ENCODE measurements around the gene SPEG. TPM values are rescaled to one million over a fixed set of nuclear protein-coding genes. Genes with fewer than 3 reads are reported as not detected.

The SPEG gene
- total and polyA plus RNA-seq, 4 experiments from 2014 or later, result 0.15 to 9.0 (median 4.5) TPM

- no peaks in the 10 kb centered on the region for H3K4me1 ChIP-seq (ENCODE audit: insufficient read depth, low read length)
- no peak overlapping the region for H3K27ac ChIP-seq (ENCODE audit: low read depth, low read length)
- Mint-ChIP-seq H3K9me3 (no peaks in the 10 kb centered on the region), H3K4me3 (no peak overlapping the region), H3K27ac (no peak overlapping the region), H3K36me3 (no peaks in the 10 kb centered on the region), H3K27me3 (peaks cover 6 to 27% of the 10 kb centered on the region in 2 donors), H3K4me1 (peaks cover 5 to 11% (median 7%) of the 10 kb centered on the region in 4 donors)
- H3K4me3 ChIP-seq (ENCODE audit: low read length in 2 of 2), result no peak overlapping the region
- no peaks in the 10 kb centered on the region for H3K36me3 ChIP-seq (ENCODE audit: insufficient read depth, low read length)
- H3K27me3 ChIP-seq (ENCODE audit: insufficient read depth, low read length), result peaks cover 3% of the 10 kb centered on the region
- DNase-seq, result no peak
- H3K9me3 ChIP-seq (ENCODE audit: control insufficient read depth in 1 of 2, low read length in 2 of 2), result no peaks in the 10 kb centered on the region
- POLR2A ChIA-PET (ENCODE audit: partially characterized antibody), result no interaction called here
- intact Hi-C loops (cut with micrococcal nuclease), result no loop called here
- CTCF ChIA-PET (ENCODE audit: partially characterized antibody), result interaction anchor here (1.0 to 1.7 kb wide), 2 partner anchors 9 to 76 kb away, joined by 3 to 6 read pairs; no protein-coding TSS in a partner anchor
These were observed 19.3 kb downstream of the SPEG start for GRCh38 chr2:219453671-219454590.

- H3K4me3 ChIP-seq (ENCODE audit: low read length in 2 of 2), result no peak overlapping the region
- Mint-ChIP-seq H3K36me3 (no peaks in the 10 kb centered on the region), H3K9me3 (no peaks in the 10 kb centered on the region), H3K27ac (peak overlapping the region in 2 of 7 donors; percentile 16 to 43), H3K27me3 (peaks cover 1 to 14% of the 10 kb centered on the region in 2 donors), H3K4me3 (no peak overlapping the region), H3K4me1 (peaks cover 5 to 7% (median 6%) of the 10 kb centered on the region in 4 donors)
- no peak overlapping the region for H3K27ac ChIP-seq (ENCODE audit: low read depth, low read length)
- POLR2A ChIA-PET (ENCODE audit: partially characterized antibody), result interaction anchor here (1.0 kb wide), 1 partner anchor 56 kb away, joined by 4 read pairs; no protein-coding TSS in a partner anchor
- H3K4me1 ChIP-seq (ENCODE audit: insufficient read depth, low read length), result no peaks in the 10 kb centered on the region
- H3K27me3 ChIP-seq (ENCODE audit: insufficient read depth, low read length), result no peaks in the 10 kb centered on the region
- CTCF ChIA-PET (ENCODE audit: partially characterized antibody), result interaction anchor here (1.2 to 1.4 kb wide), 4 partner anchors 13 to 75 kb away, joined by 3 to 6 read pairs (median 5); partner anchors contain the start of gene GMPPA
- intact Hi-C loops (cut with micrococcal nuclease), result no loop called here
- no peaks in the 10 kb centered on the region for H3K36me3 ChIP-seq (ENCODE audit: insufficient read depth, low read length)
- no peak for DNase-seq
- no peaks in the 10 kb centered on the region for H3K9me3 ChIP-seq (ENCODE audit: control insufficient read depth in 1 of 2, low read length in 2 of 2)
These were observed 20.9 kb downstream of the SPEG start for GRCh38 chr2:219455581-219455980.

- no peaks in the 10 kb centered on the region for H3K36me3 Mint-ChIP-seq
- H3K4me3 Mint-ChIP-seq, result peak overlapping the region in 1 of 8 donors; percentile 15
- no peak overlapping the region for H3K4me3 ChIP-seq (ENCODE audit: low read length in 2 of 2)
- no peaks in the 10 kb centered on the region for H3K4me1 ChIP-seq (ENCODE audit: insufficient read depth, low read length)
- POLR2A ChIA-PET (ENCODE audit: partially characterized antibody), result interaction anchor here (1.4 kb wide), 1 partner anchor 72 kb away, joined by 4 read pairs; no protein-coding TSS in a partner anchor
- peaks cover 5 to 7% (median 6%) of the 10 kb centered on the region in 4 donors for H3K4me1 Mint-ChIP-seq
- H3K27ac Mint-ChIP-seq, result no peak overlapping the region
- H3K9me3 Mint-ChIP-seq, result no peaks in the 10 kb centered on the region
- peak in 1 of 5 donors; percentile 21 for DNase-seq
- no peaks in the 10 kb centered on the region for H3K36me3 ChIP-seq (ENCODE audit: insufficient read depth, low read length)
- H3K9me3 ChIP-seq (ENCODE audit: control insufficient read depth in 1 of 2, low read length in 2 of 2), result no peaks in the 10 kb centered on the region
- H3K27me3 ChIP-seq (ENCODE audit: insufficient read depth, low read length), result no peaks in the 10 kb centered on the region
- intact Hi-C loops (cut with micrococcal nuclease), result no loop called here
- H3K27me3 Mint-ChIP-seq, result peaks cover 1 to 9% of the 10 kb centered on the region in 2 donors
- H3K27ac ChIP-seq (ENCODE audit: low read depth, low read length), result no peak overlapping the region
- CTCF ChIA-PET (ENCODE audit: partially characterized antibody), result interaction anchor here (0.8 to 3.4 kb wide), 6 partner anchors 46 to 845 kb away, joined by 3 to 34 read pairs (median 4); no protein-coding TSS in a partner anchor
These were observed 23.2 kb downstream of the SPEG start for GRCh38 chr2:219457784-219458369.

- Mint-ChIP-seq H3K27ac (no peak overlapping the region), H3K4me1 (peaks cover 5 to 7% (median 6%) of the 10 kb centered on the region in 4 donors), H3K9me3 (no peaks in the 10 kb centered on the region), H3K36me3 (no peaks in the 10 kb centered on the region), H3K27me3 (peaks cover 0 to 4% of the 10 kb centered on the region in 2 donors), H3K4me3 (no peak overlapping the region)
- no peaks in the 10 kb centered on the region for H3K4me1 ChIP-seq (ENCODE audit: insufficient read depth, low read length)
- H3K27ac ChIP-seq (ENCODE audit: low read depth, low read length), result no peak overlapping the region
- intact Hi-C loops (cut with micrococcal nuclease), result loop anchor here (1.0 kb wide), 2 partner anchors 56 to 71 kb away; no protein-coding TSS in a partner anchor
- H3K9me3 ChIP-seq (ENCODE audit: control insufficient read depth in 1 of 2, low read length in 2 of 2), result no peaks in the 10 kb centered on the region
- H3K4me3 ChIP-seq (ENCODE audit: low read length in 2 of 2), result no peak overlapping the region
- no peak for DNase-seq
- no peaks in the 10 kb centered on the region for H3K27me3 ChIP-seq (ENCODE audit: insufficient read depth, low read length)
- no peaks in the 10 kb centered on the region for H3K36me3 ChIP-seq (ENCODE audit: insufficient read depth, low read length)
- ChIA-PET CTCF (ENCODE audit: partially characterized antibody) (interaction anchor here (0.8 to 3.4 kb wide), 5 partner anchors 12 to 846 kb away, joined by 3 to 34 read pairs (median 5); no protein-coding TSS in a partner anchor), POLR2A (ENCODE audit: partially characterized antibody) (interaction anchor here (1.4 kb wide), 1 partner anchor 71 kb away, joined by 4 read pairs; no protein-coding TSS in a partner anchor)
These were observed 24.4 kb downstream of the SPEG start for GRCh38 chr2:219458996-219459395.

- Histone ChIP-seq H3K36me3 (ENCODE audit: insufficient read depth, low read length) (no peaks in the 10 kb centered on the region), H3K27me3 (ENCODE audit: insufficient read depth, low read length) (no peaks in the 10 kb centered on the region), H3K4me3 (ENCODE audit: low read length in 2 of 2) (no peak overlapping the region), H3K4me1 (ENCODE audit: insufficient read depth, low read length) (no peaks in the 10 kb centered on the region), H3K9me3 (ENCODE audit: control insufficient read depth in 1 of 2, low read length in 2 of 2) (no peaks in the 10 kb centered on the region), H3K27ac (ENCODE audit: low read depth, low read length) (no peak overlapping the region)
- peak in 1 of 5 donors; percentile 36 for DNase-seq
- Mint-ChIP-seq H3K36me3 (no peaks in the 10 kb centered on the region), H3K4me1 (peaks cover 5 to 7% (median 6%) of the 10 kb centered on the region in 4 donors), H3K4me3 (no peak overlapping the region), H3K9me3 (no peaks in the 10 kb centered on the region), H3K27ac (no peak overlapping the region), H3K27me3 (peaks cover 0 to 4% of the 10 kb centered on the region in 2 donors)
- POLR2A ChIA-PET (ENCODE audit: partially characterized antibody), result no interaction called here
- intact Hi-C loops (cut with micrococcal nuclease), result loop anchor here (1.0 kb wide), 2 partner anchors 56 to 71 kb away; no protein-coding TSS in a partner anchor
- CTCF ChIA-PET (ENCODE audit: partially characterized antibody), result interaction anchor here (0.6 to 3.4 kb wide), 6 partner anchors 13 to 70 kb away, joined by 3 to 34 read pairs (median 6); no protein-coding TSS in a partner anchor
These were observed 25.0 kb downstream of the SPEG start for GRCh38 chr2:219459460-219460311.

GRCh38 chr2:219460424-219460926, 25.8 kb downstream of the SPEG start:
- no peak overlapping the region for H3K27ac Mint-ChIP-seq
- Histone ChIP-seq H3K36me3 (ENCODE audit: insufficient read depth, low read length) (no peaks in the 10 kb centered on the region), H3K4me1 (ENCODE audit: insufficient read depth, low read length) (no peaks in the 10 kb centered on the region), H3K27me3 (ENCODE audit: insufficient read depth, low read length) (no peaks in the 10 kb centered on the region), H3K9me3 (ENCODE audit: control insufficient read depth in 1 of 2, low read length in 2 of 2) (no peaks in the 10 kb centered on the region), H3K27ac (ENCODE audit: low read depth, low read length) (no peak overlapping the region), H3K4me3 (ENCODE audit: low read length in 2 of 2) (no peak overlapping the region)
- H3K27me3 Mint-ChIP-seq, result peaks cover 0 to 4% of the 10 kb centered on the region in 2 donors
- POLR2A ChIA-PET (ENCODE audit: partially characterized antibody), result no interaction called here
- no peaks in the 10 kb centered on the region for H3K9me3 Mint-ChIP-seq
- DNase-seq, result no peak
- CTCF ChIA-PET (ENCODE audit: partially characterized antibody), result interaction anchor here (0.6 to 2.0 kb wide), 5 partner anchors 14 to 308 kb away, joined by 3 to 14 read pairs (median 3); partner anchors contain the start of gene GMPPA
- peaks cover 5 to 7% (median 6%) of the 10 kb centered on the region in 4 donors for H3K4me1 Mint-ChIP-seq
- no peak overlapping the region for H3K4me3 Mint-ChIP-seq
- intact Hi-C loops (cut with micrococcal nuclease), result no loop called here
- no peaks in the 10 kb centered on the region for H3K36me3 Mint-ChIP-seq
